ENCODE data around the gene ELSPBP1.

DNA sequence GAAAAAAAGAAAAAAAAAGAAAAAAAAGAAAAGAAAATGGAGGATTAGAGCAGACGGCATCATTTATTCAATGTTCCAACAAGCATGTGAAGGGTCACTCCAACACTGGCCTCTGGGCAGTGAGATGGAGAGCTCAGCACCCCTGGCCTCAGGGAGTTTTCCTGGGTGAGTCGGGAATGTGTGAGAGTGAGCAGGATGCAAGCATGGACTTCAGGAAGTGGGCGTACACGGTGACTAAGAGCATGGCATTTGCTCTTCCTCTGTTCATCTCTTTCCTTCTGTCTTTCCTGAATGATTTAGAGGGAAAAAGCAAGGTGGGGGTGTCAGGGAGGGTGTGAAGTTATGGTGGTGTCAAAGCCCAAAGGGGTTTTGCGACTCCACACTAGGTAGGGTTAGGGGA, 50.1 kb downstream of the ELSPBP1 start:
- TF ChIP-seq, protein P1, sequence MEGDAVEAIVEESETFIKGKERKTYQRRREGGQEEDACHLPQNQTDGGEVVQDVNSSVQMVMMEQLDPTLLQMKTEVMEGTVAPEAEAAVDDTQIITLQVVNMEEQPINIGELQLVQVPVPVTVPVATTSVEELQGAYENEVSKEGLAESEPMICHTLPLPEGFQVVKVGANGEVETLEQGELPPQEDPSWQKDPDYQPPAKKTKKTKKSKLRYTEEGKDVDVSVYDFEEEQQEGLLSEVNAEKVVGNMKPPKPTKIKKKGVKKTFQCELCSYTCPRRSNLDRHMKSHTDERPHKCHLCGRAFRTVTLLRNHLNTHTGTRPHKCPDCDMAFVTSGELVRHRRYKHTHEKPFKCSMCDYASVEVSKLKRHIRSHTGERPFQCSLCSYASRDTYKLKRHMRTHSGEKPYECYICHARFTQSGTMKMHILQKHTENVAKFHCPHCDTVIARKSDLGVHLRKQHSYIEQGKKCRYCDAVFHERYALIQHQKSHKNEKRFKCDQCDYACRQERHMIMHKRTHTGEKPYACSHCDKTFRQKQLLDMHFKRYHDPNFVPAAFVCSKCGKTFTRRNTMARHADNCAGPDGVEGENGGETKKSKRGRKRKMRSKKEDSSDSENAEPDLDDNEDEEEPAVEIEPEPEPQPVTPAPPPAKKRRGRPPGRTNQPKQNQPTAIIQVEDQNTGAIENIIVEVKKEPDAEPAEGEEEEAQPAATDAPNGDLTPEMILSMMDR (IDR thresholded peaks at IDR 0.05; ENCODE audit: low read depth, low read length): no peak
- TF ChIP-seq EZH2phosphoT487 (IDR thresholded peaks at IDR 0.05; ENCODE audit: low read depth): no peak

Measured in OCI-LY3 (cell line).